ENCODE measurements around the gene TRIP13.

DNA sequence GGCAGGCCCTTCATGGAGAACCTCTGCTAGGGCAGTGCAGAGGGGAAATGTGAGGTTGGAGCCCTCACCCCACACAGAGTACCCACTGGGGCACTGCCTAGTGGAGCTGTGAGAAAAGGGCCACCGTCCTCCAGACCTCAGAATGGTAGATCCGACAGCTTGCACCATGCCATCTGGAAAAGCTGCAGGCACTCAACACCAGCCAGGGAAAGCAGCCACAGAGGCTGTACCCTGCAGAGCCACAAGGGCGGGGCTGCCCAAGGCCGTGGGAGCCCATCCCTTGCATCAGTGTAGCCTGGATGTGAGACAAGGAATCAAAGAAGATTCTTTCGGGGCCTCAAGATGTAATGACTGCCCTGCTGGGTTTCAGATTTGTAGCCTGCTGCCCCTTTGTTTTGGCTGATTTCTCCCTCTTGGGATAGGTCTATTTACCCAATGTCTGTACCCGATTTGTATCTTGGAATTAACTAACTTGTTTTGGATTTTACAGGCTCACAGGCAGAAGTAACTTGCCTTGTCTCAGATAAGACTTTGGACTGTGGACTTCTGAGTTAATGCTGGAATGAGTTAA, 25.3 kb upstream of the TRIP13 start:
- no peak for TF ChIP-seq POLR2A (IDR thresholded peaks at IDR 0.05)
- TF ChIP-seq, protein P1, sequence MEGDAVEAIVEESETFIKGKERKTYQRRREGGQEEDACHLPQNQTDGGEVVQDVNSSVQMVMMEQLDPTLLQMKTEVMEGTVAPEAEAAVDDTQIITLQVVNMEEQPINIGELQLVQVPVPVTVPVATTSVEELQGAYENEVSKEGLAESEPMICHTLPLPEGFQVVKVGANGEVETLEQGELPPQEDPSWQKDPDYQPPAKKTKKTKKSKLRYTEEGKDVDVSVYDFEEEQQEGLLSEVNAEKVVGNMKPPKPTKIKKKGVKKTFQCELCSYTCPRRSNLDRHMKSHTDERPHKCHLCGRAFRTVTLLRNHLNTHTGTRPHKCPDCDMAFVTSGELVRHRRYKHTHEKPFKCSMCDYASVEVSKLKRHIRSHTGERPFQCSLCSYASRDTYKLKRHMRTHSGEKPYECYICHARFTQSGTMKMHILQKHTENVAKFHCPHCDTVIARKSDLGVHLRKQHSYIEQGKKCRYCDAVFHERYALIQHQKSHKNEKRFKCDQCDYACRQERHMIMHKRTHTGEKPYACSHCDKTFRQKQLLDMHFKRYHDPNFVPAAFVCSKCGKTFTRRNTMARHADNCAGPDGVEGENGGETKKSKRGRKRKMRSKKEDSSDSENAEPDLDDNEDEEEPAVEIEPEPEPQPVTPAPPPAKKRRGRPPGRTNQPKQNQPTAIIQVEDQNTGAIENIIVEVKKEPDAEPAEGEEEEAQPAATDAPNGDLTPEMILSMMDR (IDR thresholded peaks at IDR 0.05 in 8 of 11, conservative IDR thresholded peaks at IDR 0.05 in 3 of 11) = no peak

All from spleen (tissue), 7 donors.